Vagina (tissue), 2 donors: ENCODE data around the gene COG6.

Experiments
- CTCF ChIP-seq, 3 experiments: fragments of 450-650 bp in 2 of 3; fragments of 200-600 bp in 1 of 3; sonication (generic) in 1 of 3; IDR thresholded peaks; one replicate each; pipeline ENCODE4 v1.5.1; 2017 to 2019; ENCODE audit warnings: antibody characterized with exemption in 3 of 3, mild to moderate bottlenecking in 2 of 3, moderate library complexity in 2 of 3
- POLR2A ChIP-seq, 2 donors: fragments of 450-650 bp; IDR thresholded peaks; one replicate each; pipeline ENCODE4 v1.6.1; 2017; ENCODE audit warnings: antibody characterized with exemption in 2 of 2, mild to moderate bottlenecking in 2 of 2, moderate library complexity in 2 of 2
- POLR2AphosphoS5 ChIP-seq, 2 donors: sonication (generic); formaldehyde crosslinking; IDR thresholded peaks; one replicate each; pipeline ENCODE4 v1.9.0; 2017; ENCODE audit warnings: antibody characterized with exemption in 2 of 2, mild to moderate bottlenecking in 2 of 2, low read depth in 1 of 2; ENCODE audit not compliant: insufficient read depth in 1 of 2

GRCh38 chr13:39692660-39693438, 37.4 kb downstream of the COG6 start:
- no peak for TF ChIP-seq CTCF (IDR thresholded peaks at IDR 0.05)
- TF ChIP-seq POLR2A (IDR thresholded peaks at IDR 0.05) = no peak
- TF ChIP-seq POLR2AphosphoS5 (IDR thresholded peaks at IDR 0.05; ENCODE audit: insufficient read depth in 1 of 2, low read depth in 1 of 2) = no peak
